Stimulated activated CD4-positive, alpha-beta T cell treated with anti-CD3 and anti-CD28 coated beads, TNF-alpha, amount 100 ng/mL, for 4 hours (primary cell): ENCODE measurements around the gene NFIC.
"Not testable (repeated sequence)": the region's sequence is repeated elsewhere in the genome, so short reads cannot be mapped to it uniquely, and the experiment has no call there.

Source experiments
- DNase-seq, 3 experiments: peaks; one replicate each; pipeline ENCODE4 v3.0.0-alpha.2; 2020; ENCODE audit warnings: low read depth in 3 of 3

The NFIC gene

GRCh38 chr19:3336680-3337523 lies 29.5 kb upstream of the NFIC start:
- DNase-seq: no peak

DNA sequence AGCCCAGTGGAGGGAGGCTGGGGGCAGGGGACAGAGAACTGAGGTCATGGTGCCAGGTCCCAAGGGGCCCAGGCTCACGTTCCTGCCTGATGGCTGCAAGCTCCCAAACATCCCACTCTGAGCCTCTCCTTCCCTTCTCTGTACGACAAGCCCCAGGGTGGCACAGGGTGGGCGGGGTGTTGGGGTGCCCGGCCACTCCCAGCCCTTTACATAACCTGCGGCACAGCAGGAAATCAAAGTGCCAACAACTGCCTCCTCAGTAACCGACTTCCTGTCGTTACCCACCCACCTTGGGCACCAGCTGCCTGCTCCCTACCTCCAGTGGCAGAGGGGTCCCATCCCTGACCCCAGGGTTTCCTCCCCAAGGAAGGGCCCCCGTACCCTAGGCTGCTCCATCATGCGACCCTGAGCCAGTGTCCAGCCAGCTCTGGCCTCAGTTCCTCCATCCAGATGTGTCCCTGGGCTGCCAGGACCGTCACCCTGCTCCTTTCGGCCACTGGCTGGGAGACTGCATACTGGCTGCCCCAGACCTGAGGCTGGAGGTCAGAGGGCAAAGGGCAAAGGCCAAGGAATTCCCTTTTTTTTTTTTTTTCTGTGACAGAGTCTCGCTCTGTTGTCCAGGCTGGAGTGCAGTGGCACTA lies 27.7 kb upstream of the NFIC start:
- DNase-seq: peak in 1 of 3 experiments; percentile 47

GRCh38 chr19:3340340-3340739 lies 26.0 kb upstream of the NFIC start:
- no peak for DNase-seq

DNA sequence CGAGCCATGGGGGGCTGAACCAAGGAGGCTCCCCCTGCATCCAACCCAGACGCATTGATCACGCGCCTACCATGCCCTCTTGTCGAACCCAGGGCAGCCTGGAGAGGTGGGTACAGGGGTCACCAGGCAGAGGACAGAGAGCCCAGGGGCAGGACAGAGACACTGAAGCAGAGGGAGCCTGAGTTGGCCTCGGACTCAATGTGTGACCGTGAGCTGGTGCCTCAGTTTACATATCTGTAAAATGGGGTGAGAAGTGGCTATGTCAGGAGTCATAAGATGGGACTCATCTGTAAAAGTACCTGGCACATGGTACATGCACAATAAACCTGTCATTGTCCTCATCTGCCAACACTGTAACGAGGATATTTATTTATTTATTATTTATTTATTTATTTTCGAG lies 24.1 kb upstream of the NFIC start:
- DNase-seq: no peak

- not testable (repeated sequence) for DNase-seq
These were observed 23.4 kb upstream of the NFIC start for GRCh38 chr19:3342962-3343361.

- no peak for DNase-seq
These were observed 22.5 kb upstream of the NFIC start for GRCh38 chr19:3343619-3344502.

DNA sequence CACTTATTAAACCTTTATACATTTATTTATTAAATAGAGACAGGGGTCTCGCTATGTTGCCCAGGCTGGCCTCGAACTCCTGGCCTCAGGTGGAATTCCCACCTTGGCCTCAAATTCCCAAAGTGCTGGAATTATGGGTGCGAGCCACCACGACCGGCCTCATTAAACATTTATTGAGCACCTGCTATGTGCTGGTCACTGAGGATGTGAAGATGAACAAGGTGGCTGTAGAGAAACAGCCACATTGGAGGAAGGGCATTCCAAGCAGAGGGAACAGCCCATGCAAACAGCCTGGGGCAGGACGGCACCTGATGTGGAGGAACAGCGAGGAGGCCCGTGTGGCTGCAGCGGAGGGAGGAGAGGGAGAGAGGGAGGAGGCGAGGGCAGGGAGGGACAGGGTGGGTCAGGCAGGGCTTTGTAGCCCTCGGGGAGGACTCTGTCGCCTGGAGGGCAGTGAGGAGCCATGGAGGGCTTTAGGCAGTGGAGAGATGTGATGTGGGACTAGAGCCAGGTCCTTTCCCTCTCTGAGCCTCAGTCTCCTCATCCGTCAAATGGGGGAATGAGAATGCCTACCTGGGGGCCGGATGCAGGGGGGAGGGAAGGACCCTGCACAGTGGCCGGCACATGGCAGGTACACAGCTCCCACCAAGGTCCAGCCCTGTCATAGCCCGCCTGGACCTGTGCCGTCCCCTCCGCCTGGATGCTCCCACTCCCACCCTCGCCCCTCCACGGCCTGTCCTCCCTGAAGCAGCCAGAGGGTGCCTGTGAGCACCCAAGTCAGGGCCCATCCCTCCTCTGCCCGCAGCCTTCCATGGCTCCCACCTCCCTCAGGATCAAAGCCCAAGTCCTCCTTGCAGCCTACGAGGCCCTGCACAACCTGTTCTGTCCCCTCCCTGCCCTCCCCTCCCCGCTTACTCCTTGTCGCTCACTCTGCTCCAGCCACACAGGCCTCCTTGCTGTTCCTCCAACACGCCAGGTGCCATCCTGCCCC lies 21.5 kb upstream of the NFIC start:
- no peak for DNase-seq

GRCh38 chr19:3345850-3346460 lies 20.4 kb upstream of the NFIC start:
- no peak for DNase-seq

DNA sequence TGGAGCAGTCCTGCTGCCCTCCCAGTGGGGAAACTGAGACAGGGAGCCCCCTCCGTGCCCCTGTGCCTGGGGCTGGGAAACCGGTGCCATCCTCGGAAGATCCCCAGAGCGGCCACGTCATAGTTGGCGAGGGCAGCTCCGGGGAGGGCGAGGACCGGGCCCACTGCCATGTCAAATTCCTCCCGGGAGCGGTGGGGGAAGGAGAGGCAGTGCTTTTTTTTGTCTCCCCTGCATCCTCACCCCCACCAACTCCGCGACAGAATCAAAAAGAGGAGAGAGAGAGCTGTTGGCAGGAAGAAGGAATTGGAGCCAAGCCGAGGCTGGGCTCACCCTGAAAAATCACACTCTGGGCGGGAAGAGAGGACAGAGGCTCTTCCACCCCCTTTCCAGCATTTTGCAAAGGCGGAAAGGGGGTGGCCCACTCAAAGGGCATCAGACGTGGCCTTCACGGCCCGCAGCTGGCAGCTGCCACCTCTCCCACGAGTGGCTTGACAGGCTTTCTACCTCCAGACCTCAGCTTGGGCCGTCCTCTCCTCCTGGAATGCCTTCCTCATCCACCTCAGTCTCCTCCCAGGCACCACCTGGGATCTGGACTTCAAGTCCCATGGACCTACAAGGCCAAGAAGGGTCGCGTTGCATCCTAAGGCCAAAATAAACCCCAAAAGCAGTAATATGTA lies 19.6 kb upstream of the NFIC start:
- DNase-seq: no peak

- DNase-seq: no peak
These were observed 18.3 kb upstream of the NFIC start for GRCh38 chr19:3348042-3348441.

DNA sequence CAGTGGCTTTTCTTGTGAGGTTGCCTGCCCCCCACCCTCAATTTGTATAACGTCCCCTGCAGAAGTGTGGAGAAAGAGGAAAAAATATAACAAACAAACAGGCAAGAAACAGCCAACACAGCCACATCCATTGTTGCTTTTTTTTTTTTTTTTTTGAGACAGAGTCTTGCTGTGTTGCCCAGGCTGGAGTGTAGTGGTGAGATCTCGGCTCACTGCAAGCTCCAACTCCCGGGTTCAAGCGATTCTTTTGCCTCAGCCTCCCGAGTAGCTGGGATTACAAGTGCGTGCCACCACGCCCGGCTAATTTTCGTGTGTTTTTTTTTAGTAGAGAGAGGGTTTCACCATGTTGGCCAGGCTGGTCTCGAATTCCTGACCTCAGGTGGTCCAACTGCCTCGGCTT lies 17.9 kb upstream of the NFIC start:
- not testable (repeated sequence) for DNase-seq

DNA sequence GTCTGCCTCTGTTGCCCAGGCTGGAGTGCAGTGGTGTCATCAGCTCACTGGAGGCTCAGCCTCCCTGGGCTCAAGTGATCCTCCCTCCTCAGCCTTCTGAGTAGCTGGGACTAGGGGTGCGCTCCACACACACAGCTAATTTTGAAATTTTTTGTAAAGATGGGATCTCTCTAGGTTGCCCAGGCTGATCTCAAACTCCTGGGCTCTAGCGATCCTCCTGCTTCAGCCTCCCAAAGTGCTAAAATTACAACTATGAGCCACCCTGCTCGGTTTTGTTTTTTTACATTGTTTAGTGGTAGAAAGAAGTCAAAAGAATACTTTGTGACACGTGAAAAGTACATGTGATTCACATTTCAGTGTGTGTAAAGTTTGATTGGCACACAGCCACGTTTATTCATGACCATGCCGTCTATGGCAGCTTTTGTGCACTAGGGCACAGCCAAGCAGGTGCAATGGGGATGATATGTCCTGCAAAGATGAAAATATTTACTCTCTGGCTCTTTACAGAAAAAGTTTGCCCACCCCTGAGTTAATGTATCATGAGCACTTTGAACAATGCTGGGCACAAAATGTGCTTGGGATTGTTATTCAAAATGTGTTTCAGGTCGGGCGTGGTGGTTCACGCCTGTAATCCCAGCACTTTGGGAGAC lies 16.2 kb upstream of the NFIC start:
- DNase-seq: no peak

DNA sequence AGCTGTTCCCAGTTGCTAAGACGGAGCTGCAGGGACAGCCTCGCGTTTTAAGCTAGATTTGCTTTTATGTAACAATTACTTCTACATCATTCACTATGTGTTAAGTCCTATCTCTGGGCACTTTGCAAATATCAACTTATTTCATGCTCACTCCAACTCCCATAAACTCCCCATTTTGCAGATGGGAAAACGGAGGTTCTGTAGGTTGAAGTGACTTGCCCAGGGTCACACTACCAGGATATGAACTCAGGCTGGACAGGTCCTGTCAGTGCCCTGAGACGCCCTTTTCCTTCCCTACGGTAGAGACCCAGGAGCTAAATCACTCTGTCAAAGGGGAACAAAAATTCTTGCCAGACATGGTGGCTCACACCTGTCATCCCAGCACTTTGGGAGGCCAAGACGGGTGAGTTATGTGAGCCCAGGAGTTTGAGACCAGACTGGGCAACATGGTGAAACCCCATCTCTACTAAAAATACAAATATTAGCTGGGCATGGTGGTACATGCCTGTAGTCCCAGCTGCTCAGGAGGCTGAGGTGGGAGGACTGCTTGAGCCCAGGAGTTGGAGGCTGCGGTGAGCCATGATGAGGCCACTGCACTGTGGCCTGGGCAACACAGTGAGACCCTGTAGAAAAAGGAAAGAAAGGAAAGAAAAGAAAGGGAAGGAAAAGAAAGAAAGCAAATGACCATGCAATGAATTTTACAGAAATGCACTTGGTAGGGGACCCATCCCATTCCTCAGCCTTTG lies 14.5 kb upstream of the NFIC start:
- no peak for DNase-seq

DNA sequence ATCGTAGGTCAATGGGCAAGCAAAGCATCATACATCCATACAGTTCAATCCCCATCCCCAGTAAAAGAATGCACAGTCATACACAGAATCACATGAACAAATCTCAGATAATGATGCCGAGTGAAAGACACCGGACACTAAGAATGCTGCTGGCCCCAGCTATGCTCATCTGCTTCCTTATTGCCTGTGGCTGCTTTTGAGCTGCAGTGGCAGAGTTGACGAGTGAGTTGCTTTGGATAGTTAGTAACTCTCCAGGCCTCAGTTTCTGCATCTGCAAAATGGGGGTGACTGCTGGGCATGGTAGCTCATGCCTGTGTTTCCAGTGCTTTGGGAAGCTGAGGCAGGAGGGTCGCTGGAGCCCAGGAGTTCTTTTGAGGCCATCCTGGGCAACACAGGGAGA lies 12.9 kb upstream of the NFIC start:
- DNase-seq: no peak

DNA sequence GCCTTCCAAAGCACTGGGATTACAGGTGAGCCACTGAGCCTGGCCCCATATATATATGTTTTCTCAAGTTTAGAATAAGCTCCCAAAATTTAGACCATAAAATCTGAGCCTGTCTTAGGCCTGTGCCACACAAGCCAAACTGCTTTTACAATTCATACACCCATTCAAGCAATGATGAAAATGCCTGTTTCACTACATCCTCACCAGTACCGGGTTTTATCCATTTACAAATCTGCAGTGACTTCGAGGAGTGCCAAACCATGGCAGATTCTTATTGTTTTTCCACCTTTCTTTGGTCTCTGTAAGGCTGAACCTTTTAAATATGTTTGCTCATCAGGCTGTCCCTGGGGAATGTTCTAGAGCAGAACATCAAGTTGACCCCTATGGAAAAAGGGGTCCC lies 9.6 kb upstream of the NFIC start:
- no peak for DNase-seq

GRCh38 chr19:3357271-3357991 lies 9.0 kb upstream of the NFIC start:
- no peak for DNase-seq

DNA sequence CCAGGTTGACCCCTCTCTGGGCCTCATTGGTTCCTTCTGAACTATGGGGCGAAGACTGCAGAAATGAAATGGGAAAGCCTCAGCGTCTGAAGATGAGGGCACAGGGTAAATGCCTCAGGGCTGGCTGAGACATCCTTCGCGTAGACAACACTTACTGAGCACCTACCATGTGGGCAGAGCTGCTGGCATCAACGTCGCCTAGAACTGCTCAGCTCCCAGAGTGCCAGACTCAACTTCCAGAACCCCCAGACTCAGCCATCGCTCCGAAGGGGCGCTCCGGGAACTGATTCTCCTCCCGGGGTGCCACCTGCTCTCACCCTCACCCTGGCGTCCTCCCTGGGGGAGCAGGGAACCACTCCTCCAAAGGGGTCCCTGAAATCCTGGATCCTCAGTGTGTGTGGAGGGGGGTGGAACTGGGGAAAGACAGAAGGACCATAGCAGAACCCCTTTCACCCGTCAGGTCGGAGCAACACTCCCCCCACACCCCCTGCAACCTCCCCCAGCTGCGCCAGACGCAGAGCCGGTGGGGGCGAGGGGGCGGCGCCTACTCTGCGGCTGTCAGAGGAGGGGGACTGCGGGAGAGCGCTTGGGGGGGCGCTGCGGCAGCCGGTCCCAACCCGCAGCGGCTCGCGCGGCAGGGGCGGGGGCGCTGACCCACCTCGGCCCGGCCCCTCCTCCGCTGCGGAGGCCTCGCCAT lies 8.2 kb upstream of the NFIC start:
- no peak for DNase-seq

DNA sequence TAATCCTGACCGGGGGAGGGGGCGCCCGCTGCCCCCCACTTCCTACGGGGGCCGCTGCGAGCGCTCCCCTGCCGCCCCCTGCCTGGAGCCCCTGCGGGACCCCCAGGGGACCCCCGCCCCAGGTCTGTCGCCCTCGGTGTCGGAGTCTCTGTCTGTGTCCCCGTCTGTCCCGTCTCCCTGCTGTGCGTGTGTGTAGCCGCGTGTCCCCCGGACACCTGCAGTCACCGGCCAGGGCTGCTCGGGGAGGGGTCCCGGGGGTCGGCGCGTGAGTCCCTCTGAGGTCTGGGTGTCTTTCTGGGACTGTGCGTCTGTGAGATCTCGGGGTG lies 7.7 kb upstream of the NFIC start:
- DNase-seq: no peak
